ENCODE data around the gene COMP. TPM values are rescaled to one million over a fixed set of nuclear protein-coding genes. Genes with fewer than 3 reads are reported as not detected.

The COMP gene
- total RNA-seq, 1 donor from 2014 or later = not detected

GRCh38 chr19:18745012-18745735 lies 45.9 kb downstream of the COMP start:
- peak; percentile 29 for DNase-seq
- Mint-ChIP-seq H3K4me1 (ENCODE audit: low read depth, unreplicated experiment) (peaks cover 13% of the 10 kb centered on the region), H3K27ac (ENCODE audit: unreplicated experiment) (no peak overlapping the region), H3K36me3 (ENCODE audit: unreplicated experiment) (no peaks in the 10 kb centered on the region), H3K9me3 (ENCODE audit: unreplicated experiment) (peaks cover 4% of the 10 kb centered on the region), H3K27me3 (ENCODE audit: unreplicated experiment) (peaks cover 4% of the 10 kb centered on the region), H3K4me3 (ENCODE audit: unreplicated experiment) (no peak overlapping the region)
- TF ChIP-seq CTCF (IDR thresholded peaks at IDR 0.05; ENCODE audit: partially characterized antibody, unreplicated experiment) = no peak

GRCh38 chr19:18743784-18744418 lies 47.2 kb downstream of the COMP start:
- peaks cover 16% of the 10 kb centered on the region for H3K4me1 Mint-ChIP-seq (ENCODE audit: low read depth, unreplicated experiment)
- peak overlapping the region; percentile 62 for H3K27ac Mint-ChIP-seq (ENCODE audit: unreplicated experiment)
- DNase-seq = peak; percentile 49
- no peaks in the 10 kb centered on the region for H3K9me3 Mint-ChIP-seq (ENCODE audit: unreplicated experiment)
- H3K4me3 Mint-ChIP-seq (ENCODE audit: unreplicated experiment) = no peak overlapping the region
- no peaks in the 10 kb centered on the region for H3K27me3 Mint-ChIP-seq (ENCODE audit: unreplicated experiment)
- TF ChIP-seq CTCF (IDR thresholded peaks at IDR 0.05; ENCODE audit: partially characterized antibody, unreplicated experiment) = no peak
- H3K36me3 Mint-ChIP-seq (ENCODE audit: unreplicated experiment) = no peaks in the 10 kb centered on the region

GRCh38 chr19:18742838-18743783 lies 48.0 kb downstream of the COMP start:
- Mint-ChIP-seq H3K36me3 (ENCODE audit: unreplicated experiment) (no peaks in the 10 kb centered on the region), H3K27ac (ENCODE audit: unreplicated experiment) (no peak overlapping the region), H3K9me3 (ENCODE audit: unreplicated experiment) (peaks cover 2% of the 10 kb centered on the region), H3K4me3 (ENCODE audit: unreplicated experiment) (no peak overlapping the region), H3K4me1 (ENCODE audit: low read depth, unreplicated experiment) (peaks cover 14% of the 10 kb centered on the region), H3K27me3 (ENCODE audit: unreplicated experiment) (no peaks in the 10 kb centered on the region)
- peak; percentile 43 for DNase-seq
- no peak for TF ChIP-seq CTCF (IDR thresholded peaks at IDR 0.05; ENCODE audit: partially characterized antibody, unreplicated experiment)

GRCh38 chr19:18742324-18742723 lies 48.8 kb downstream of the COMP start:
- no peaks in the 10 kb centered on the region for H3K36me3 Mint-ChIP-seq (ENCODE audit: unreplicated experiment)
- peaks cover 4% of the 10 kb centered on the region for H3K9me3 Mint-ChIP-seq (ENCODE audit: unreplicated experiment)
- H3K4me3 Mint-ChIP-seq (ENCODE audit: unreplicated experiment) = no peak overlapping the region
- no peak for TF ChIP-seq CTCF (IDR thresholded peaks at IDR 0.05; ENCODE audit: partially characterized antibody, unreplicated experiment)
- peaks cover 20% of the 10 kb centered on the region for H3K4me1 Mint-ChIP-seq (ENCODE audit: low read depth, unreplicated experiment)
- no peak for DNase-seq
- no peak overlapping the region for H3K27ac Mint-ChIP-seq (ENCODE audit: unreplicated experiment)
- H3K27me3 Mint-ChIP-seq (ENCODE audit: unreplicated experiment) = no peaks in the 10 kb centered on the region

Data from glutamatergic neuron (in vitro differentiated cells).